ENCODE measurements around the gene NNAT. TPM values are rescaled to one million over a fixed set of nuclear protein-coding genes. Genes with fewer than 3 reads are reported as not detected.

Gene NNAT
- total and polyA plus RNA-seq, 2 donors (not counting 3 experiments of a cell fraction or from before 2014, with no cell fraction given): 2.3 to 32.9 TPM

GRCh38 chr20:37481610-37482009 is 39.4 kb upstream of the NNAT start:
- peaks cover 11 to 21% of the 10 kb centered on the region in 2 experiments for H3K27me3 ChIP-seq (ENCODE audit: control insufficient read depth in 2 of 2, insufficient read depth in 2 of 2, low read length in 2 of 2)
- TF ChIP-seq GATA2 (IDR thresholded peaks at IDR 0.05; ENCODE audit: insufficient read depth, insufficient read length, low read depth, low read length): no peak
- TF ChIP-seq CTCF (IDR thresholded peaks at IDR 0.05; ENCODE audit: extremely low read depth in 1 of 2, insufficient read depth in 1 of 2, low read depth in 1 of 2, low read length in 2 of 2): no peak
- TF ChIP-seq EZH2 (IDR thresholded peaks at IDR 0.05; ENCODE audit: borderline replicate concordance, low read depth, low read length, severe bottlenecking): no peak
- TF ChIP-seq POLR2A (IDR thresholded peaks at IDR 0.05; ENCODE audit: low read depth, low read length): no peak
- TF ChIP-seq MAX (IDR thresholded peaks at IDR 0.05; ENCODE audit: insufficient read depth, insufficient read length): no peak
- TF ChIP-seq FOS (IDR thresholded peaks at IDR 0.05; ENCODE audit: borderline replicate concordance, insufficient read depth, low read length): no peak
- TF ChIP-seq POLR2AphosphoS5 (IDR thresholded peaks at IDR 0.05; ENCODE audit: insufficient read depth, low read depth, low read length): no peak
- no peak for TF ChIP-seq JUN (IDR thresholded peaks at IDR 0.05; ENCODE audit: borderline replicate concordance, insufficient read depth, insufficient read length, low read depth)
- no peak for TF ChIP-seq MYC (IDR thresholded peaks at IDR 0.05; ENCODE audit: low read depth, low read length)
- peaks cover 2% of the 10 kb centered on the region for H3K4me1 ChIP-seq (ENCODE audit: control insufficient read depth, extremely low read depth, insufficient read depth, low read length)
- ChIA-PET POLR2A (no interaction called here), CTCF (no interaction called here)
- FAIRE-seq (no peak), DNase-seq (ENCODE audit: low read depth, low spot score) (no peak)
- H3K9me1 ChIP-seq (replicated peaks; ENCODE audit: control insufficient read depth, extremely low read depth, insufficient read depth, low read length): no peaks in the 10 kb centered on the region
- no peak overlapping the region for H3K4me2 ChIP-seq (ENCODE audit: insufficient read depth, low read length)
- H3K9me3 ChIP-seq (replicated peaks; ENCODE audit: control insufficient read depth, insufficient read depth, low read length): no peaks in the 10 kb centered on the region
- H3K27ac ChIP-seq (ENCODE audit: insufficient read depth, low read depth, low read length): no peak overlapping the region
- no peaks in the 10 kb centered on the region for H4K20me1 ChIP-seq (replicated peaks; ENCODE audit: control insufficient read depth, extremely low read depth, insufficient read depth, low read length)
- no TSS peak for BruUV-seq (replicated peaks)
- intact Hi-C loops (cut with micrococcal nuclease): no loop called here
- H2AFZ ChIP-seq (ENCODE audit: low read depth, low read length): no peak overlapping the region
- no peak overlapping the region for H3K9ac ChIP-seq (replicated peaks; ENCODE audit: extremely low read depth, insufficient read depth, low read length)
- H3K36me3 ChIP-seq (ENCODE audit: control insufficient read depth in 2 of 2, extremely low read depth in 1 of 2, insufficient read depth in 2 of 2, low read length in 2 of 2): no peaks in the 10 kb centered on the region
- dilution Hi-C loops (cut with MboI; ENCODE audit: extremely low pct_ligation_motif_present, low sequenced_read_pairs): no loop called here
- H3K4me3 ChIP-seq (replicated peaks in 1 of 3; ENCODE audit: insufficient read depth in 1 of 3, low read depth in 1 of 3, low read length in 3 of 3): no peak overlapping the region
- no peaks in the 10 kb centered on the region for H3K79me2 ChIP-seq (ENCODE audit: control insufficient read depth, insufficient read depth, low read length)

All from endothelial cell of umbilical vein (primary cell).